Stimulated activated CD4-positive, alpha-beta T cell treated with anti-CD3 and anti-CD28 coated beads, Interleukin-1b, Interleukin-23, amount 100 ng/mL, for 1 hour (primary cell): ENCODE measurements around the gene SLC8A1.

Source experiments
- DNase-seq, 2 donors: peaks; one replicate each; pipeline ENCODE4 v3.0.0-alpha.2; 2020; ENCODE audit warnings: low read depth in 2 of 2

The SLC8A1 gene

GRCh38 chr2:40353231-40353630 is 98.7 kb downstream of the SLC8A1 start:
- no peak for DNase-seq

- no peak for DNase-seq
These were observed 99.2 kb downstream of the SLC8A1 start for GRCh38 chr2:40352703-40353099.

GRCh38 chr2:40352041-40352702 is 99.7 kb downstream of the SLC8A1 start:
- DNase-seq, result no peak

- DNase-seq, result no peak
These were observed 103.2 kb downstream of the SLC8A1 start for GRCh38 chr2:40348665-40349064.

GRCh38 chr2:40348038-40348437 is 103.9 kb downstream of the SLC8A1 start:
- DNase-seq, result no peak

GRCh38 chr2:40346535-40347354 is 105.1 kb downstream of the SLC8A1 start:
- no peak for DNase-seq

- DNase-seq, result no peak
These were observed 107.5 kb downstream of the SLC8A1 start for GRCh38 chr2:40344364-40344763.

GRCh38 chr2:40343902-40344301 is 108.0 kb downstream of the SLC8A1 start:
- DNase-seq, result no peak

GRCh38 chr2:40341198-40341597 is 110.7 kb downstream of the SLC8A1 start:
- no peak for DNase-seq

GRCh38 chr2:40339026-40339425 is 112.9 kb downstream of the SLC8A1 start:
- no peak for DNase-seq

- DNase-seq, result no peak
These were observed 119.6 kb downstream of the SLC8A1 start for GRCh38 chr2:40332191-40332826.

GRCh38 chr2:40330096-40330495 is 121.8 kb downstream of the SLC8A1 start:
- no peak for DNase-seq

- DNase-seq, result no peak
These were observed 122.2 kb downstream of the SLC8A1 start for GRCh38 chr2:40329739-40330030.

- DNase-seq, result no peak
These were observed 126.8 kb downstream of the SLC8A1 start for GRCh38 chr2:40325116-40325515.

- no peak for DNase-seq
These were observed 127.2 kb downstream of the SLC8A1 start for GRCh38 chr2:40324656-40325055.

- no peak for DNase-seq
These were observed 130.1 kb downstream of the SLC8A1 start for GRCh38 chr2:40321822-40322221.

- DNase-seq, result no peak
These were observed 130.8 kb downstream of the SLC8A1 start for GRCh38 chr2:40321016-40321623.

- no peak for DNase-seq
These were observed 133.0 kb downstream of the SLC8A1 start for GRCh38 chr2:40318921-40319320.

GRCh38 chr2:40317761-40318160 is 134.1 kb downstream of the SLC8A1 start:
- DNase-seq, result no peak

GRCh38 chr2:40317046-40317445 is 134.8 kb downstream of the SLC8A1 start:
- DNase-seq, result no peak

- DNase-seq, result no peak
These were observed 135.3 kb downstream of the SLC8A1 start for GRCh38 chr2:40316620-40317019.

GRCh38 chr2:40315683-40316082 is 136.2 kb downstream of the SLC8A1 start:
- no peak for DNase-seq

- no peak for DNase-seq
These were observed 140.9 kb downstream of the SLC8A1 start for GRCh38 chr2:40311026-40311425.
